ENCODE results near the gene MMS19.

The MMS19 gene

GRCh38 chr10:97498076-97498840 lies at the start of gene MMS19:
Gene MMS19 (minus strand): TSS chr10:97498422. CDS start chr10:97498384, 38 bp downstream.
- Histone ChIP-seq H3F3A (ENCODE audit: control insufficient read depth, insufficient read depth) (peaks cover 3% of the 10 kb centered on the region), H3K9me2 (replicated peaks; ENCODE audit: control insufficient read depth, low read length) (no peaks in the 10 kb centered on the region), H3K4me2 (ENCODE audit: low read length) (peak within 1 kb of the TSS; percentile 95), H3K9me3 (ENCODE audit: control insufficient read depth, insufficient read depth, low read length) (no peaks in the 10 kb centered on the region), H3K27me3 (ENCODE audit: control insufficient read depth, low read length) (peaks cover 39% of the 10 kb centered on the region), H3K27ac (ENCODE audit: low read depth, low read length) (peak within 1 kb of the TSS; percentile 78), H3K4me3 (ENCODE audit: low read length) (peak within 1 kb of the TSS; percentile 96), H4K20me1 (ENCODE audit: control insufficient read depth, insufficient read depth, low read depth, low read length) (peaks cover 26% of the 10 kb centered on the region; the same call in 1 of the 2 replicates), H3K36me3 (ENCODE audit: control insufficient read depth, low read length) (peaks cover 36% of the 10 kb centered on the region), H3K4me1 (ENCODE audit: control insufficient read depth, low read length) (peaks cover 32% of the 10 kb centered on the region), H3K79me2 (ENCODE audit: control insufficient read depth, low read length) (peaks cover 49% of the 10 kb centered on the region)
- TF ChIP-seq EZH2phosphoT487 (IDR thresholded peaks at IDR 0.05; ENCODE audit: borderline replicate concordance, low read length), result no peak
- no peak for TF ChIP-seq CTCF (IDR thresholded peaks at IDR 0.05; ENCODE audit: low read depth, low read length, poor library complexity, severe bottlenecking)

GRCh38 chr10:97547962-97548361 lies 49.7 kb upstream of the MMS19 start:
- Histone ChIP-seq H3K36me3 (ENCODE audit: control insufficient read depth, low read length) (no peaks in the 10 kb centered on the region), H3K79me2 (ENCODE audit: control insufficient read depth, low read length) (no peaks in the 10 kb centered on the region), H3K27ac (ENCODE audit: low read depth, low read length) (no peak overlapping the region), H3K27me3 (ENCODE audit: control insufficient read depth, low read length) (peaks cover 5% of the 10 kb centered on the region), H3K9me3 (ENCODE audit: control insufficient read depth, insufficient read depth, low read length) (no peaks in the 10 kb centered on the region), H3K4me2 (ENCODE audit: low read length) (no peak overlapping the region), H3K9me2 (replicated peaks; ENCODE audit: control insufficient read depth, low read length) (no peaks in the 10 kb centered on the region), H3K4me3 (ENCODE audit: low read length) (no peak overlapping the region), H3F3A (ENCODE audit: control insufficient read depth, insufficient read depth) (no peaks in the 10 kb centered on the region), H3K4me1 (ENCODE audit: control insufficient read depth, low read length) (no peaks in the 10 kb centered on the region), H4K20me1 (ENCODE audit: control insufficient read depth, insufficient read depth, low read depth, low read length) (no peaks in the 10 kb centered on the region)
- TF ChIP-seq CTCF (IDR thresholded peaks at IDR 0.05; ENCODE audit: low read depth, low read length, poor library complexity, severe bottlenecking), result no peak
- no peak for TF ChIP-seq EZH2phosphoT487 (IDR thresholded peaks at IDR 0.05; ENCODE audit: borderline replicate concordance, low read length)

GRCh38 chr10:97547271-97547600 lies 49.0 kb upstream of the MMS19 start:
- H3K4me3 ChIP-seq (ENCODE audit: low read length), result no peak overlapping the region
- no peak overlapping the region for H3K4me2 ChIP-seq (ENCODE audit: low read length)
- no peak overlapping the region for H3K27ac ChIP-seq (ENCODE audit: low read depth, low read length)
- no peaks in the 10 kb centered on the region for H3F3A ChIP-seq (ENCODE audit: control insufficient read depth, insufficient read depth)
- H3K9me3 ChIP-seq (ENCODE audit: control insufficient read depth, insufficient read depth, low read length), result no peaks in the 10 kb centered on the region
- no peak for TF ChIP-seq CTCF (IDR thresholded peaks at IDR 0.05; ENCODE audit: low read depth, low read length, poor library complexity, severe bottlenecking)
- peaks cover 11% of the 10 kb centered on the region for H3K27me3 ChIP-seq (ENCODE audit: control insufficient read depth, low read length)
- no peaks in the 10 kb centered on the region for H4K20me1 ChIP-seq (ENCODE audit: control insufficient read depth, insufficient read depth, low read depth, low read length)
- no peaks in the 10 kb centered on the region for H3K79me2 ChIP-seq (ENCODE audit: control insufficient read depth, low read length)
- no peaks in the 10 kb centered on the region for H3K36me3 ChIP-seq (ENCODE audit: control insufficient read depth, low read length)
- no peaks in the 10 kb centered on the region for H3K4me1 ChIP-seq (ENCODE audit: control insufficient read depth, low read length)
- H3K9me2 ChIP-seq (replicated peaks; ENCODE audit: control insufficient read depth, low read length), result no peaks in the 10 kb centered on the region
